Spinal cord (tissue), 10 donors: Measurements from ENCODE around the gene APCDD1. TPM values are rescaled to one million over a fixed set of nuclear protein-coding genes. Genes with fewer than 3 reads are reported as not detected.
"Not testable (repeated sequence)": the region's sequence is repeated elsewhere in the genome, so short reads cannot be mapped to it uniquely, and the experiment has no call there.

Experiments
- DNase-seq, 6 donors: peaks; one replicate each; pipeline versions ENCODE4 v3.0.0 to v3.0.0-alpha.2; 2013 to 2015; ENCODE audit warnings: low spot score in 6 of 6, low read depth in 4 of 6
- H3K27ac ChIP-seq: one replicate; pipeline ENCODE4 v1.5.1; 2013; ENCODE audit warnings: low read depth, low read length, control low read depth
- H3K27me3 ChIP-seq: one replicate; pipeline ENCODE4 v1.6.1; 2013; ENCODE audit warnings: low read length; ENCODE audit not compliant: control insufficient read depth, insufficient read depth
- H3K36me3 ChIP-seq: one replicate; pipeline ENCODE4 v1.6.1; 2013; ENCODE audit warnings: low read length; ENCODE audit not compliant: control insufficient read depth, insufficient read depth
- H3K4me1 ChIP-seq: one replicate; pipeline ENCODE4 v1.6.1; 2013; ENCODE audit warnings: low read length; ENCODE audit not compliant: control insufficient read depth, insufficient read depth
- H3K4me3 ChIP-seq: one replicate; pipeline ENCODE4 v1.5.1; 2013; ENCODE audit warnings: low read depth, low read length, control low read depth
- H3K9me3 ChIP-seq: one replicate; pipeline ENCODE4 v1.6.1; 2013; ENCODE audit warnings: low read length; ENCODE audit not compliant: control insufficient read depth, insufficient read depth
- whole genome bisulfite sequencing: methylation state at CpG from one replicate; pipeline ENCODE4 v1.1.5; 2013; ENCODE audit warnings: missing lambda C conversion rate; ENCODE audit not compliant: insufficient coverage; 5-methylcytosine and 5-hydroxymethylcytosine counted together
- polyA plus RNA-seq, 2 donors: library from polyadenylated mRNA; unstranded; fragments of 120-200 nt; gene quantifications; one replicate each; pipeline ENCODE4 v1.2.1, GENCODE V29; 2013; ENCODE audit not compliant: insufficient read length in 2 of 2
- total RNA-seq, 2 donors: library from RNA; depleted of rRNA in 1 of 2; stranded (reverse); fragments of 120-200 nt in 1 of 2; fragments of >200 nt in 1 of 2; gene quantifications; one replicate each; pipeline versions ENCODE4 v1.2.3 to v1.2.4, GENCODE V29; 2013 to 2014
- donor health status: healthy.

The APCDD1 gene
- total and polyA plus RNA-seq, 4 donors: 91.9 to 431 (median 226) TPM

DNA sequence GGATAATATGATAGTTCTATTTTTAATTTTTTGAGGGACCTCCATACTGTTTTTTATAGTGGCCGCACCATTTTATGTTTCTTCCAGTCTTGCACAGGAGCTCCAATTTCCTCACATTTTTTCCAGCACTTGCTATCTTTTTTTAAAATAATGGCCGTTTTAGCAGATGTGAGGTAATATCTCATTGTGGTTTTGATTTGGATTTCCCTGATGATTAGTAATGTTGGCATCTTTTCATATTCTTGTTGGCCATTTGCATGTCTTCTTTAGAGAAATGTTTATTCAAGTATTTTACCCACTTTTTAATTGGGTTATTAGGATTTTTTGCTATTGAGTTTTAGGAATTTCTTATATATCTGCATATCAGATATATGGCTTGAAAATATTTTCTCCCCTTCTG lies 41.5 kb downstream of the APCDD1 start:
- Histone ChIP-seq H3K4me1 (no peaks in the 10 kb centered on the region), H3K36me3 (no peaks in the 10 kb centered on the region), H3K27ac (no peak overlapping the region), H3K27me3 (no peaks in the 10 kb centered on the region), H3K9me3 (no peaks in the 10 kb centered on the region), H3K4me3 (no peak overlapping the region)
- DNase-seq: no peak
- no CpG with 5 or more reads among the region's 2 CpGs for WGBS

GRCh38 chr18:10497206-10497749 lies 42.8 kb downstream of the APCDD1 start:
- no peaks in the 10 kb centered on the region for H3K9me3 ChIP-seq
- H3K4me1 ChIP-seq: no peaks in the 10 kb centered on the region
- no peak overlapping the region for H3K4me3 ChIP-seq
- DNase-seq: no peak
- H3K36me3 ChIP-seq: no peaks in the 10 kb centered on the region
- no peak overlapping the region for H3K27ac ChIP-seq
- H3K27me3 ChIP-seq: no peaks in the 10 kb centered on the region

DNA sequence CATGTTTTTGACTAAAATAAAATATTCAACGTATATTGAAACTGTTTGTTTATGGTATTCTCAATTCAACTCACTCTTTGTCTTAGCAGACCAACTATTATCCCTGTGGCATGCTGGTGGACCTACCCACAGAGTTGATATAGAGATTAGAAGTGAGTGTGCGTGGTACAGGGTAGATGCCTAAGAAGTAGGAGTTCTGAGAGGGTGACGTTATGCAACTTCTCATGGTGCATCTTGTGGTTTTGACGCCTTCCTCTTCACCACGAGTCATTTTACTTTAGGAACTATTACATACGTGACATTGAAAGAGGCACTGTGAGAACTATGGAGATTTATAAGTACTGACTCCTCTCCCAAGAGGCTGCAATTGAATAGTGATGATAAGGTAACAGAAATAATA lies 44.8 kb downstream of the APCDD1 start:
- 100% methylated on average over 2 of the region's 6 CpGs for WGBS
- Histone ChIP-seq H3K36me3 (no peaks in the 10 kb centered on the region), H3K4me3 (no peak overlapping the region), H3K27ac (no peak overlapping the region), H3K4me1 (no peaks in the 10 kb centered on the region), H3K27me3 (no peaks in the 10 kb centered on the region), H3K9me3 (peaks cover 2% of the 10 kb centered on the region)
- no peak for DNase-seq

GRCh38 chr18:10500038-10500437 lies 45.6 kb downstream of the APCDD1 start:
- WGBS: no CpG with 5 or more reads among the region's 2 CpGs
- Histone ChIP-seq H3K4me3 (no peak overlapping the region), H3K9me3 (peaks cover 9% of the 10 kb centered on the region), H3K27me3 (no peaks in the 10 kb centered on the region), H3K4me1 (no peaks in the 10 kb centered on the region), H3K27ac (no peak overlapping the region), H3K36me3 (no peaks in the 10 kb centered on the region)
- no peak for DNase-seq

- Histone ChIP-seq H3K4me3 (no peak overlapping the region), H3K4me1 (no peaks in the 10 kb centered on the region), H3K27me3 (no peaks in the 10 kb centered on the region), H3K27ac (no peak overlapping the region), H3K36me3 (no peaks in the 10 kb centered on the region), H3K9me3 (peaks cover 17% of the 10 kb centered on the region)
- DNase-seq: no peak
- WGBS: 100% methylated on average over 1 of the region's 1 CpG
Measured at GRCh38 chr18:10504723-10505122, 50.3 kb downstream of the APCDD1 start.

GRCh38 chr18:10505892-10506291 lies 51.5 kb downstream of the APCDD1 start:
- 77% methylated on average over 10 of the region's 19 CpGs for whole genome bisulfite sequencing

DNA sequence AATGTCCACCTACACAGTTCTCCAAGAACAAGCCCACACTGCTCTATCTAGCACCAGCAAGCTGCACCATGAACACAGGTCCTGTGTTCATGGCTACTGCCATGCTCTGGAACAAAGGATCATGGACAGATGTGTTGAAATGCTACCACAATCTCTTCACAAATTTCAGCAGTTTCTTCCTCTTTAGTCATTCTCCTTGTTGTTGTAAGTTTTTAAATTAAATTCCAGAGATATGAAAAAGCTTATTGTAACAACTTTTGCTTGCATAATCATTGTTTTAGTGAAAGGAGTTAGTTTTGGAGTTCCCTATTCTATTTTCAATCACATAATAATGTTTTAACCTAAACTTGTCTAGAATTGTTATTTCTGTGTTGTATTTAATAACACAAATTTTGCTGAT lies 54.2 kb downstream of the APCDD1 start:
- Histone ChIP-seq H3K27ac (no peak overlapping the region), H3K4me3 (no peak overlapping the region), H3K27me3 (no peaks in the 10 kb centered on the region), H3K36me3 (no peaks in the 10 kb centered on the region), H3K4me1 (peaks cover 3% of the 10 kb centered on the region), H3K9me3 (peaks cover 17% of the 10 kb centered on the region)
- no peak for DNase-seq

More at GRCh38 chr18:10505892-10506291, 51.5 kb downstream of the APCDD1 start:
- H3K27me3 ChIP-seq, H3K4me1 ChIP-seq, H3K4me3 ChIP-seq, H3K27ac ChIP-seq, H3K36me3 ChIP-seq, DNase-seq: not testable (repeated sequence)
- peaks cover 17% of the 10 kb centered on the region for H3K9me3 ChIP-seq

DNA sequence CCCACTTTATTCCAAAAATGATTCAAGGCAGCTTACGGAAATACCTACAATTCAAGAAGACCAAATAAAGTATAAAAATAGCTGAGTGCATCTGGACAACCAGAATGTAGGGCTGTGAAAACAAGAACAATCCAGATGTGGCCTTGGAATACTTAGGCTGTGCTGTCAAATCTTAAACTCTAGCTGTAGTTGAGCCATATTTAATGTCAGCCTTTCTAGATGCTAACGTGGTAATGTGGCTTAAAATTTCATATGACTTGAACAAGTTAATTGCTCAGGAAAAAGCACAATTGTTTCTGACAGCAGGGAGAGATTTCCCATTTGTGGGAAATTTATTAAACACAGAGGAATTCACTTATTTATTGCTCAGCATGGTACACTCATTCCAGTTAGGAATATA lies 56.8 kb downstream of the APCDD1 start:
- DNase-seq: no peak

DNA sequence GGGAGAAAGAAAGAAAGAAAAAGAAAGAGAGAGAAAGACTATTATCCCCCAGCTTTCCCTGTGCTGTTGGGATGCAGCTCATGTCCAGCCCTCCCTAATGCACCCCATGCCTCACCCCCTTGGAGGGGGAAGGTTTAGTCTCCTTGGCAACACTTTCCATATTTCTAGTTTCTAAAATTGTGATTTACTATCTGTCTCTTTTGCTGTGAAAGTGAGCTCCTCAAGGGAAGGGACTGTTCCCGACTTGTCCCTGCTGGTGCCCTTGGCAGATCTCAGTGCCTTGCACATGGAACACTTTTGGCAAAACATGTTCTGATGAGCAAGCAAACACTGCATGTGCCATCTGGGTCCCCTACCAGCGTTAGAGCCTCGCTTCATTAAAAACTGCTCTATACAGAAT lies 59.6 kb downstream of the APCDD1 start:
- WGBS: 46% methylated on average over 1 of the region's 3 CpGs
- Histone ChIP-seq H3K27ac (no peak overlapping the region), H3K27me3 (no peaks in the 10 kb centered on the region), H3K4me3 (no peak overlapping the region), H3K36me3 (no peaks in the 10 kb centered on the region), H3K9me3 (no peaks in the 10 kb centered on the region), H3K4me1 (peaks cover 9% of the 10 kb centered on the region)
- DNase-seq: peak in 2 of 6 donors; percentile 69 to 77

More for the DNA sequence above, 56.8 kb downstream of the APCDD1 start:
- H3K4me3 ChIP-seq: no peak overlapping the region
- no peaks in the 10 kb centered on the region for H3K36me3 ChIP-seq
- H3K27me3 ChIP-seq: no peaks in the 10 kb centered on the region
- peaks cover 4% of the 10 kb centered on the region for H3K9me3 ChIP-seq
- peaks cover 3% of the 10 kb centered on the region for H3K4me1 ChIP-seq
- H3K27ac ChIP-seq: no peak overlapping the region
- WGBS: 56% methylated on average over 1 of the region's 2 CpGs

- Histone ChIP-seq H3K9me3 (no peaks in the 10 kb centered on the region), H3K36me3 (no peaks in the 10 kb centered on the region), H3K4me1 (peaks cover 11% of the 10 kb centered on the region), H3K27ac (no peak overlapping the region), H3K27me3 (no peaks in the 10 kb centered on the region), H3K4me3 (no peak overlapping the region)
- DNase-seq: peak in 1 of 6 donors; percentile 26
Measured at GRCh38 chr18:10514601-10515000, 60.2 kb downstream of the APCDD1 start.
